ENCODE measurements around the gene ADGRA1. TPM values are rescaled to one million over a fixed set of nuclear protein-coding genes. Genes with fewer than 3 reads are reported as not detected.

Gene ADGRA1
- total RNA-seq, 3 donors from 2014 or later (not counting 1 experiment from before 2014, with no cell fraction given), result not detected

- Histone ChIP-seq H3K36me3 (ENCODE audit: control insufficient read depth, insufficient read depth, low read length) (no peaks in the 10 kb centered on the region), H3K9me3 (ENCODE audit: control insufficient read depth, insufficient read depth, low read length) (no peaks in the 10 kb centered on the region), H3K27me3 (ENCODE audit: control insufficient read depth, insufficient read depth, low read length) (no peaks in the 10 kb centered on the region), H3K27ac (ENCODE audit: low read length) (no peak overlapping the region), H3K4me1 (ENCODE audit: control insufficient read depth, insufficient read depth, low read length) (no peaks in the 10 kb centered on the region), H3K4me3 (ENCODE audit: low read length) (no peak overlapping the region)
- peaks cover 6 to 10% of the 10 kb centered on the region in 2 donors for H3K4me1 Mint-ChIP-seq
- no peak for TF ChIP-seq CTCF (IDR thresholded peaks at IDR 0.05)
- no peaks in the 10 kb centered on the region for H3K36me3 Mint-ChIP-seq
- H3K9me3 Mint-ChIP-seq, result peaks cover 0 to 17% of the 10 kb centered on the region in 2 donors
- intact Hi-C loops (cut with micrococcal nuclease), result no loop called here
- peaks cover 0 to 2% of the 10 kb centered on the region in 2 donors for H3K27me3 Mint-ChIP-seq (ENCODE audit: low read depth in 2 of 2)
- H3K4me3 Mint-ChIP-seq, result no peak overlapping the region
- DNase-seq (no peak), ATAC-seq (no peak)
- H3K27ac Mint-ChIP-seq, result no peak overlapping the region
- 86% methylated on average over 11 of the region's 11 CpGs for WGBS (ENCODE audit: insufficient coverage)
These were observed 91.4 kb downstream of the ADGRA1 start for GRCh38 chr10:133179128-133179520.

GRCh38 chr10:133179651-133180050 is 91.9 kb downstream of the ADGRA1 start:
- DNase-seq (no peak), ATAC-seq (no peak)
- no peak for TF ChIP-seq CTCF (IDR thresholded peaks at IDR 0.05)
- H3K36me3 ChIP-seq (ENCODE audit: control insufficient read depth, insufficient read depth, low read length), result no peaks in the 10 kb centered on the region
- no peak overlapping the region for H3K4me3 ChIP-seq (ENCODE audit: low read length)
- H3K27me3 ChIP-seq (ENCODE audit: control insufficient read depth, insufficient read depth, low read length), result no peaks in the 10 kb centered on the region
- peaks cover 0 to 13% of the 10 kb centered on the region in 2 donors for H3K9me3 Mint-ChIP-seq
- intact Hi-C loops (cut with micrococcal nuclease), result no loop called here
- H3K4me1 ChIP-seq (ENCODE audit: control insufficient read depth, insufficient read depth, low read length), result no peaks in the 10 kb centered on the region
- H3K27ac ChIP-seq (ENCODE audit: low read length), result no peak overlapping the region
- H3K4me3 Mint-ChIP-seq, result no peak overlapping the region
- H3K9me3 ChIP-seq (ENCODE audit: control insufficient read depth, insufficient read depth, low read length), result no peaks in the 10 kb centered on the region
- peaks cover 6% of the 10 kb centered on the region in 2 donors for H3K4me1 Mint-ChIP-seq
- H3K27ac Mint-ChIP-seq, result no peak overlapping the region
- WGBS (ENCODE audit: insufficient coverage), result 85% methylated on average over 26 of the region's 26 CpGs
- H3K36me3 Mint-ChIP-seq, result no peaks in the 10 kb centered on the region
- H3K27me3 Mint-ChIP-seq (ENCODE audit: low read depth in 2 of 2), result peaks cover 0 to under 1% of the 10 kb centered on the region in 2 donors

GRCh38 chr10:133180192-133180964 is 92.7 kb downstream of the ADGRA1 start:
- Histone ChIP-seq H3K9me3 (ENCODE audit: control insufficient read depth, insufficient read depth, low read length) (no peaks in the 10 kb centered on the region), H3K36me3 (ENCODE audit: control insufficient read depth, insufficient read depth, low read length) (no peaks in the 10 kb centered on the region), H3K4me1 (ENCODE audit: control insufficient read depth, insufficient read depth, low read length) (no peaks in the 10 kb centered on the region), H3K27ac (ENCODE audit: low read length) (no peak overlapping the region), H3K4me3 (ENCODE audit: low read length) (no peak overlapping the region), H3K27me3 (ENCODE audit: control insufficient read depth, insufficient read depth, low read length) (no peaks in the 10 kb centered on the region)
- no peak for TF ChIP-seq CTCF (IDR thresholded peaks at IDR 0.05)
- no peak overlapping the region for H3K27ac Mint-ChIP-seq
- no peak for ATAC-seq
- H3K36me3 Mint-ChIP-seq, result no peaks in the 10 kb centered on the region
- no peak for DNase-seq
- no peaks in the 10 kb centered on the region for H3K27me3 Mint-ChIP-seq (ENCODE audit: low read depth in 2 of 2)
- peaks cover 0 to 10% of the 10 kb centered on the region in 2 donors for H3K9me3 Mint-ChIP-seq
- peaks cover 6% of the 10 kb centered on the region in 2 donors for H3K4me1 Mint-ChIP-seq
- 92% methylated on average over 32 of the region's 33 CpGs for WGBS (ENCODE audit: insufficient coverage)
- intact Hi-C loops (cut with micrococcal nuclease), result no loop called here
- no peak overlapping the region for H3K4me3 Mint-ChIP-seq
